ENCODE measurements around the gene SELENOW.

Gene SELENOW

GRCh38 chr19:47778049-47778953 lies at the start of gene SELENOW:
Gene SELENOW, plus strand, starts transcription at chr19:47778703. Its CDS starts 83 bp downstream, at chr19:47778786.
- peak within 1 kb of the TSS; percentile 79 for H3K4me3 ChIP-seq (ENCODE audit: low read depth, low read length)

GRCh38 chr19:47729468-47729798 lies 49.1 kb upstream of the SELENOW start:
- H3K4me3 ChIP-seq (ENCODE audit: low read depth, low read length) = peak overlapping the region; percentile 29

- peak overlapping the region; percentile 29 for H3K4me3 ChIP-seq (ENCODE audit: low read depth, low read length)
These were observed 48.5 kb upstream of the SELENOW start for GRCh38 chr19:47729799-47730520.

GRCh38 chr19:47730521-47730889 lies 48.0 kb upstream of the SELENOW start:
- H3K4me3 ChIP-seq (ENCODE audit: low read depth, low read length) = no peak overlapping the region

- H3K4me3 ChIP-seq (ENCODE audit: low read depth, low read length) = no peak overlapping the region
These were observed 47.6 kb upstream of the SELENOW start for GRCh38 chr19:47730910-47731309.

GRCh38 chr19:47735131-47735530 lies 43.4 kb upstream of the SELENOW start:
- H3K4me3 ChIP-seq (ENCODE audit: low read depth, low read length) = no peak overlapping the region

- H3K4me3 ChIP-seq (ENCODE audit: low read depth, low read length) = no peak overlapping the region
These were observed 37.5 kb upstream of the SELENOW start for GRCh38 chr19:47740866-47741519.

- H3K4me3 ChIP-seq (ENCODE audit: low read depth, low read length) = no peak overlapping the region
These were observed 36.9 kb upstream of the SELENOW start for GRCh38 chr19:47741544-47742140.

- H3K4me3 ChIP-seq (ENCODE audit: low read depth, low read length) = no peak overlapping the region
These were observed 35.9 kb upstream of the SELENOW start for GRCh38 chr19:47742634-47743033.

GRCh38 chr19:47745010-47745901 lies 33.2 kb upstream of the SELENOW start, which contains the start of gene NOP53:
Gene NOP53, plus strand, starts transcription at chr19:47745546. Its CDS starts 14 bp downstream, at chr19:47745560.
- peak within 1 kb of the TSS; percentile 81 for H3K4me3 ChIP-seq (ENCODE audit: low read depth, low read length)

GRCh38 chr19:47746129-47746528 lies 32.4 kb upstream of the SELENOW start:
- peak overlapping the region; percentile 81 for H3K4me3 ChIP-seq (ENCODE audit: low read depth, low read length)

- no peak overlapping the region for H3K4me3 ChIP-seq (ENCODE audit: low read depth, low read length)
These were observed 29.2 kb upstream of the SELENOW start for GRCh38 chr19:47749326-47749725.

GRCh38 chr19:47750752-47751151 lies 27.8 kb upstream of the SELENOW start:
- H3K4me3 ChIP-seq (ENCODE audit: low read depth, low read length) = no peak overlapping the region

GRCh38 chr19:47752440-47753211 lies 25.9 kb upstream of the SELENOW start:
- H3K4me3 ChIP-seq (ENCODE audit: low read depth, low read length) = no peak overlapping the region

GRCh38 chr19:47754206-47755064 lies 24.1 kb upstream of the SELENOW start:
- H3K4me3 ChIP-seq (ENCODE audit: low read depth, low read length) = no peak overlapping the region

GRCh38 chr19:47755065-47755761 lies 23.3 kb upstream of the SELENOW start:
- H3K4me3 ChIP-seq (ENCODE audit: low read depth, low read length) = no peak overlapping the region

GRCh38 chr19:47755762-47756626 lies 22.5 kb upstream of the SELENOW start:
- no peak overlapping the region for H3K4me3 ChIP-seq (ENCODE audit: low read depth, low read length)

Data from iPS-11a (cell line).